CD1c-positive myeloid dendritic cell (primary cell): ENCODE results near the gene CDCA5.
A peak's percentile ranks its signal among the peaks of the same experiment; 100 is the strongest.

Source experiments
- DNase-seq: peaks from one replicate; pipeline ENCODE4 v3.0.0-alpha.2; 2016; ENCODE audit errors: extremely low spot score

CDCA5 gene

DNA sequence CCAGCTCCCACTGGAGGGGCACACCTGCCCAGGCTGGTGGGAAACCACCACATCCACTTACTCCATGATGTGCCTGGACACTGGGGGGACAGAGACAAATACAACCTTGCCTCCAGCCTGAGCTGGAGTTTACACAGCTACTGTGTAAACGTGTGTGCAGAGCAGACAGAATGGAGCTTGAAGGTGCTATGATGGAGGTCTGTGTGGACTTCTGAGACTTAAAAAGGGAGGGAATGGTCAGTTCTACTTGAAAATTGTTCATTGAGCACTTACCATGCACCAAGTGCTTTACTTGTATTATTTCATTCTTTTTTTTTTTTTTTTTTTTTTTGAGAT lies 11.2 kb downstream of the CDCA5 start:
- DNase-seq, result no peak

DNA sequence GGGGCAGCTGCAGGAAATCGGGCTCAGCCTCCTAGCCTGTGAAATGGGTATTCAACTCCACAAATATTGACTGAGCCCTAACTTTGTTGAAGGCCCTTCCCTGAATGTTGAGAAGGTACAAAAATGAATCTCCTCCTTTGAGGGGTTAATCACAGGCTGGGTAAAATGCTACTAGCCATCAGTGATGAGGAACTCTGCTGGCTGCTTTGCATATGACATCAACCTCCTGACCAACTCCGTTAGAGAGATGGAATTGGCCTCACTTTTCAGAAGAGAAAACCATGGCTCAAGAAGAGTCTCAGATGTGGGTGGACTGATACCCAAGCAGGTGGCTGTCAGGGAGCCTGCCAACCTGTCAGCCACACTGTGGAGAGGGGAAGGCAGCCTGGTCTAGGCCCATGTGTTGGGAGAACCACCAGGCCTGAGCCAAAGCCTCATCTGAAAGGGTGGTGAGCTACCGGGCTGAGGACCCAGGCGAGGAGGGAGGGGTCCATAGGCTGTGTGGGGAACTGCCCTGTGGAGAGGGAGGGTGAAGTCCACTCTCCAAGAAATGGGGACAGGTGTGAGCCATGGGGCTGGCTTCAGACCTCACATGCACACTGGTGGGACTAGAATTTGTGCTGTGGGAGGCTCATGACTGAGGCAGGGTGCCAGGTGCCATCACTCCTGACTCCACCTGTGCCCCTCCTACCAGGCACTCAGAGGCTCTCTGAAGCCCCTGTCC lies 11.8 kb downstream of the CDCA5 start:
- no peak for DNase-seq

DNA sequence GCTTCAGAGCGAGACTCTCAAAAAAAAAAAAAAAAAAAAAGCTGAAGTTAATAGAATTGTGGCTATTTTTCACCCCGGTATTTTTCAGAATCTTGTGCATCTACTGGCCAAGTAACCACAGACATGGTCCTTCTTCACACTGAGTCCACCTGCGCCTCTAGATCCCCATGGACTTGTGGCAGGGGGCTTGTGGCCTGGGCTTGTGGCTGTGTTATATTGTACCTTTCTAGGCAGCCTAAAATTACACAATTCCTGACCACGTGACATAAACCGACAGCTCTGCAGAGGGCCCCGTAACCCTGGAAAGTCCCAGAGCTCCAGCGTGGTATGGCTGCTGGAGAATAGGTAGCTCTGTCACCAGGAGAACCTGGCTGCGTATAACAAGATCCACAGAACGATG lies 14.6 kb downstream of the CDCA5 start:
- peak; percentile 31 for DNase-seq

DNA sequence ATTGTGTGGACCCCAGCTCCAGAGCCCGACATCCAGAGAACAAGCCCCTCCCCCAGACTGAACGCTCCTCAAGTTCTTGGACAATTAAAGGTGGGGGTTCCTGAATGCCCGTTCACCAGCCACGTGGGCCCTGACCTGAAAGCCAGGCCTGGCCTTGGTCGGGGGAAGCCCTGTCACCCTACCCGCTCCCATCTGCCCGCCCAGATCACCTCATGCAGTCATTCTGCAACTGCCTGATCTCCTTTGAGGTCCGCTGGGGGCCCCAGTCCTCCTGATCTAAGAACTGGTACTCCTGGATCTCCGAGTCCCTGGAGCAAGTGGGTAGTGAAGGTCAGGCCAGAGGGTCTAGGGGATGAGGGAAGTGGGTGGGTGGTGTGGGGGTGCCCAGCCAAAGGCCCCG lies 16.4 kb downstream of the CDCA5 start:
- DNase-seq, result no peak

GRCh38 chr11:65066805-65067291 lies 17.0 kb downstream of the CDCA5 start:
- no peak for DNase-seq

GRCh38 chr11:65066315-65066714 lies 17.5 kb downstream of the CDCA5 start:
- DNase-seq, result no peak

DNA sequence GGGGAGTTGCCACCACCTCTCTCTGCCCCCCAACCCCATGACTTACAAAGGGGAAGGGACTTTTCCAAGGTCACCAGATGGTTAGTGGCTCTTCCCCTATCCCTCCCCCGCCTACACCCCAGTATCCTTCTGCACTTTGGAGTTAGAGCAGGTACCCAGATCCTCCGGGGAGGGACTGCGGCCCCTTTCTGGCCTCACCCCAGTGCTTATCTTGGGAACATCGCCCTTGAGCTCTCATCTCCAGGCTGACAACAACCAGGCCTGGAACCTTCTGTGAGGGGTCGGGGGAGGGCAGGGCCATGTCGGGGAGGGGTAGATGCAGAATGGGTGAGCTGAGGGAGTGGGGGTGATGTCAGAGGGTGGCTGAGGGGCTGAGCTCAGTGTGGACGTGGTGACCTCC lies 18.0 kb downstream of the CDCA5 start:
- DNase-seq, result no peak

- DNase-seq, result no peak
Observed at GRCh38 chr11:65064847-65065240, 19.0 kb downstream of the CDCA5 start.

DNA sequence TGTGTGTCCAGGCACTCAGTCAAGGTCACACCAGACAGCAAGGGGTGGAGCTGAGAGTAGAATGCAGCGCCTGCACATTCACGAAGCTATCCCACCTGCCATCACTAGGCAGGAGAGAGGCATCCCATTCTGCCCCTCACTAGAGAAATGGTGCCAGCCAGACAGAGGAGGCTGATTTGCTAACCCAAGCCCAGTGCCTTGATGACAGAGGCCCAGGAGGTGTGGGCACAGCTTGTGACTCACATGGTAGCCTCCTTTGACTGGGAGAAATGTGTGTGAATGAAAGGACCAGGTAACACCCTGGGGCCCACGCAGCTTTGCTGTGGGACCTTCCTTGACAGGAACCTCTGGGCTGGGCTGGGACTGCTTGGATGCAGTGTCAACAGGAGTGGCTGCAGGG lies 20.3 kb downstream of the CDCA5 start:
- no peak for DNase-seq

DNA sequence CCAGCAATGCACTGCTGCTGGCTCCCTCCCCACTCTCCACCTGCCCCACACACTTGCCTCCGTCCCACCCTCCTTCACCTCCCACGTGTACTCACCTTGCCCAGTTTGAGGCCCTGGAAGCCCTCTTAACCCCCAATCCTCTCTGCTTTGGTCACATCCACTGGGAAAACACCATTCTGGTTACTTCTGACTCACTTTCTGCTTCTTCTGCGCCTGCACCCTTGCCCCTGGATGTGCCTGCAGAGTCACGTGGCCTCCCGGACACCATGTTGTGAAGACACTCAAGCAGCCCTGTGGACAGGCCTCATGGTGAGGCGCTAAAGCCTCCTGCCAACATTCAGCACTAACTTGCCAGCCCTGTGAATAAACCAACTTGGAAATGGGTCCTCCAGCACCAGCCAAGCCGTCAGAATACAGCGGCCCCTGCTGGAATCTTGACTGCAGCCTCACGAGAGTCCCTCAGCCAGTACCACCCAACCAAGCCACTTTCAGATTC lies 22.9 kb downstream of the CDCA5 start:
- DNase-seq, result no peak

DNA sequence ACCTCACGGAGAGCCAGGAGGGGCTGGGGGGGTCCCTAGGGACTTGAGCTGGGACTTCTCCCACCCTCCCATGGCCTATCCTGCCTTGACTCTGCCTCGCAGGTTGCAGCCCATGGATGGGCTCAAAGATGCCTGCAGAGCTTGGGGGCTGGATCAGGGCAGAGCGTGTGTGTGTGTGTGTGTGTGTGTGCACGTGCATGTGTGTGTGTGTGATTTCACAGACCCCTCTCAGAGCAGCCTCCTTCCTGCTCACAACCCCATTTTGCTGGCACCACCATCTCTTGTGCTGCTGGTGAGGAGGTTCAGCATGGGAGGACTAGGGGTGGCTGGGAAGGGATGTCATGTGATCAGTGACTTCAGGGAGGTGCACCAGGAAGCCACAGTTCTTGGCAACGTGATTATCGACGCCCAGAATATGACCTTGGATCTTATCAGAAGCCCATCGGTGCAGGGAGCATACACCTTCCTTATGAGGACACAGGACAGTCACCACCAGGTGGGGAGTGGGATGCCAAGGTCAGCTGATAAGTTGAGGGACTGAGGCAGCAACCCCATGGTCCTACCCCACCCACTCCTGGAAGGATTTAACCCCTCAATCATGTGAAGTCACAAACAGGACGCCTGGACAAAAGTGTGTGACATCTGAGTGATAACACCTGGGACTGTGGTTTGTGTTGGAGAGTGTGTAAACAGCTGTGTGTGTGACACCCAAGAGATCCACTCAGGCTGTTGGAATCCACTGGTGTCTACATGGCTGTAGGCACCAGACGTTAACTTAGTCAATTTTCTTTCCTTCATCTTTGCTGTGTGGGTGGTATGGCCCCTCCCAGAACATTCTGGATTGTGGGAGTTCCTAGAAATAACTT lies 23.6 kb downstream of the CDCA5 start:
- no peak for DNase-seq

- no peak for DNase-seq
Observed at GRCh38 chr11:65059523-65059922, 24.3 kb downstream of the CDCA5 start.

DNA sequence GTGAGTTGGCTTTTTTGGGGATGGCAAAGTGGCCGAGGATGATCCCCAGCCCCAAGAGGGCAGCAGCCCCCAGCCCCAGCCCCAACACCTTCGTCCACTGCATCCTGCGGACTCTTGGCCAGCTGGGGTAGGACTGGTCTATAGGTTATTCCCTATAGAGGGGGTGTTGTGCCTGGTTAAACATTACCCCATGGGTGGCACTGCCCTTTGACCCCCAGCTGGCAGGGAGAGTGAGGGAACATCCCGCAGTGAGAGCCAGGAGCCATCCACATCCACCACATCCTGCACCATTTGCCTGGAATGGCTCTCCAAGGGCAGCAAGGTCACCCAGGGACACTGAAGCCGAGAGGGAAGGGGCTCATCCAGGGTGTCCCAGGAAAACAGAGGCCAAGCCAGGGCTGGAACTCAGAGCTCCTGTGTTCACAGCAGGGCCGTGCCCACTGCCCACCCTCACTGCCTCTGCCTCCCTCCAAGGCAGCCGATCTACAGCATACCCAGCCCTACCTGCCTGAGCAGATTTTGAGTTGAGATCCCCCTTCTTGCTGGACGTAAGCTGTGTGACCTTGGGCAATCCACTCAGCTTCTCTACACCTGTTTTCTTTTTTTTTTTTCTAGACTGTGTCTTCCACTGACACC lies 25.3 kb downstream of the CDCA5 start, which contains the start of gene NAALADL1:
NAALADL1 (minus strand) TSS at position 135 of the 636 bp plus-strand sequence; CDS start at position 103, 32 bp downstream.
- no peak for DNase-seq

DNA sequence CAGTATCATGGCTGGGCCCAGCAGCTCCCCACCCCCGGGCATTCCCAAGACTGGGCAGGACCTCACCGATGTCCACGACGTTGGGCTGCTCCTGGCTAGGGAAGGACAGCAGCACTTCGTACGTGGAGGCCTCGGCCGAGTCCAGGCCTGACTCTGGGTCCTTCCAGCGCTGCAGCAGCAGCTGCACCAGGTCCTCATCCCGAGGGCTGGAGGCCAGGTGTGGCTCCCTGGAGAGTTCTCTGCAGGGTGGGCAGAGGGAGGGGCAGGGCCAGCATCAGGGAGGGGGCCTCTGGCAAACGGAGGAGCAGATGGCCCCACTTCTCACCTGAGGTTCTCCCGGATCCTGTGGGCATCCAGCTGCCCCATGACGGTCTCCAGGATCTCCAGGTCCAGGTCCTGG lies 25.8 kb downstream of the CDCA5 start:
- DNase-seq, result no peak

DNA sequence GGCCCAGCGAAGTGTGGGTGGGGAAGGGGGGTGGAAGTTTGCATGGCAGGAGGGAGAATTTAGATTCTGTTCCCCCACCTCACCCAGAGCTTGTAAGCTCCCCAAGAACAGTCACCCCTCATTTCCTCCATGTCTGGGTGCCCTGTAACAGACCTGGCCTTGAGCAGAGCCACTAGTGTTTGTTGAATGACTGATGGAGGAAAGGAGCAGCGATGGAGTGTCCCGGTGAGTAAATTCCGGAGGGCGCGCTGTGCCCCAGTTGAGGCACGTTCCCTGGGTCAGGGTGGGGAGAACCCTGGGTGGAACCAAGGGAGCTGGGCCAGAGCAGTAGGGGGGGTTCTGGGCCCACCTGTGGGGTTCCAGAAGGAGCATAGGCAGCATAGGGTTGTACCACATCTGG lies 26.3 kb downstream of the CDCA5 start:
- DNase-seq, result no peak

GRCh38 chr11:65056999-65057398 lies 26.8 kb downstream of the CDCA5 start:
- no peak for DNase-seq

DNA sequence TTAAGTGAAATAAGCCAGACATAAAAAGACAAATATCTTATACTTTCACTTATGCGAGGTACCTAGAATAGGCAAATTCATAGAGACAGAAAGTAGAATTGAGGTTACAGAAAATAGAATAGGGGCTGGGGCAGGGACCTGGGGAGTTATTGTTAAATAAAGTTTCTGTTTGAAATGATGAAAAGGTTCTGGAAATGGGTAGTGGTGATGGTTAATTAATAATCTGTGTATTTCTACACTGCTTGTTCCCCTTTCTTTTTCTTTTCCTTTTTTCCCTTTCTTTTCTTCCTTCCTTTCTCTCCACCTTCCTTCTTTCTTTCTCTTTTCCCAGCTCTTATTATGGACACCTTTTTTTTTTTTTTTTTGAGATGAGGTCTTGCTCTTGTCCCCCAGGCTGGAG lies 28.3 kb downstream of the CDCA5 start:
- DNase-seq, result no peak

- peak; percentile 20 for DNase-seq
Observed at GRCh38 chr11:65053827-65054508, 29.9 kb downstream of the CDCA5 start.

GRCh38 chr11:65051398-65051858 lies 32.4 kb downstream of the CDCA5 start:
- no peak for DNase-seq

DNA sequence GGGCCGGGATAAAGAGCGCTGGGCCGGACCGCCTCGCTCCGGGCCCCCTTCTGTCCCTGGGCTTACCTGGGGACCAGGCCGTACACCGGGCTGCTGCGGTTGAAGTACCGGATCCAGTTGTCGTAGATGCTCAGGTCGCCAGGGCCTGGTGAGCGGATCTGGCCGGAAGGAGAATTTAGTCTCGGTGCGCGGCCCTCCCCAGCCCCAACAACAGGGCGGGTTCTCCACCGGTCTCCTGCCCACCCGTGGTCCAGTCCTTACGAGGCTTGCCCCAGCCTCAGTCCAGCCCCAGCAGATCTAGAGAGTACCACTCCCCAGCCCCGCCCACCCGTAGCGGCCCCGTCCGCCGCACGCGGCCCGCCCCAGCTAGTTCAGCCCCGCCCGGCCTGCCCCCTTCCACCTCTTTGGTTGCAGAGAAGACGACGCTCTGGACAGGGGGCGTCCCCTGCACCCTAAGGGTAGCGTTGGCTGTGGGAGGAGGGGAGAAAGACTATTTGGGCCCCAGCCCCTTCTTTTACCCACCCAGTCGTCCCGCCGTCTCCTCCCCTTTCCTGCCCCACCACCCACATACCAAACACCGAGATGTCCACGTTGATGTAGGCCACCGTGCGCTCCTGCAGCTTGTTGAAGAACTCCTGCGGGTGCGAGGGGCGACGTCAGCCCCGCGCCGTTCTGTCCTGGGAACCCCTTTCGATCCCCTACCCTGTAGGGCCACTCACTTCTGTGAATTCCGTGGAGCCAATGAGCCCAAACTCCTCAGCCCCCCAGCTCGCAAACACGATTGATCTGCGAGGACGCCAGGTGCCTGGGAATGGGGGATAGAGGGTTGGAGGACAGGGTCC lies 36.0 kb downstream of the CDCA5 start:
- DNase-seq, result peak; percentile 13

GRCh38 chr11:65045728-65046127 lies 38.1 kb downstream of the CDCA5 start:
- DNase-seq, result no peak
